Measurements from ENCODE around the gene DNAJC30. TPM values are rescaled to one million over a fixed set of nuclear protein-coding genes. Genes with fewer than 3 reads are reported as not detected.

Gene DNAJC30
- total RNA-seq, 3 donors from 2014 or later, result 2.9 to 6.9 (median 4.6) TPM

- no peaks in the 10 kb centered on the region for H3K36me3 ChIP-seq
- H3K27ac ChIP-seq, result no peak overlapping the region
- peaks cover 9 to 10% of the 10 kb centered on the region in 2 donors for H3K9me3 ChIP-seq
- TF ChIP-seq POLR2AphosphoS5 (IDR thresholded peaks at IDR 0.05), result no peak
- no peak for TF ChIP-seq CTCF (IDR thresholded peaks at IDR 0.05)
- no peak for TF ChIP-seq POLR2A (IDR thresholded peaks at IDR 0.05)
- H3K4me3 ChIP-seq, result no peak overlapping the region
- intact Hi-C loops (cut with DNase I; ENCODE audit: low total_unique reads), result no loop called here
- no peak for DNase-seq (ENCODE audit: low spot score in 2 of 2)
- peaks cover 2 to 17% of the 10 kb centered on the region in 2 donors for H3K27me3 ChIP-seq
- H3K4me1 ChIP-seq, result peaks cover 0 to 3% of the 10 kb centered on the region in 2 donors
Observed at GRCh38 chr7:73644688-73645286, 38.5 kb downstream of the DNAJC30 start.

- TF ChIP-seq CTCF (IDR thresholded peaks at IDR 0.05) (no peak), POLR2AphosphoS5 (IDR thresholded peaks at IDR 0.05) (no peak), POLR2A (IDR thresholded peaks at IDR 0.05) (no peak)
- Histone ChIP-seq H3K27ac (no peak overlapping the region), H3K9me3 (peaks cover 9 to 10% of the 10 kb centered on the region in 2 donors), H3K4me1 (peaks cover 0 to under 1% of the 10 kb centered on the region in 2 donors), H3K4me3 (no peak overlapping the region), H3K27me3 (peaks cover 2 to 12% of the 10 kb centered on the region in 2 donors), H3K36me3 (no peaks in the 10 kb centered on the region)
- DNase-seq (ENCODE audit: low spot score in 2 of 2), result no peak
- intact Hi-C loops (cut with DNase I; ENCODE audit: low total_unique reads), result no loop called here
Observed at GRCh38 chr7:73642834-73643233, 40.4 kb downstream of the DNAJC30 start.

GRCh38 chr7:73638911-73639310 is 44.3 kb downstream of the DNAJC30 start:
- peaks cover 9 to 10% of the 10 kb centered on the region in 2 donors for H3K9me3 ChIP-seq
- peaks cover 0 to 15% of the 10 kb centered on the region in 2 donors for H3K27me3 ChIP-seq
- H3K27ac ChIP-seq, result no peak overlapping the region
- TF ChIP-seq POLR2AphosphoS5 (IDR thresholded peaks at IDR 0.05) (no peak), POLR2A (IDR thresholded peaks at IDR 0.05) (no peak)
- no peak overlapping the region for H3K4me3 ChIP-seq
- H3K4me1 ChIP-seq, result no peaks in the 10 kb centered on the region
- H3K36me3 ChIP-seq, result no peaks in the 10 kb centered on the region
- intact Hi-C loops (cut with DNase I; ENCODE audit: low total_unique reads), result no loop called here
- DNase-seq (ENCODE audit: low spot score in 2 of 2), result no peak

- Histone ChIP-seq H3K27ac (no peak overlapping the region), H3K36me3 (no peaks in the 10 kb centered on the region), H3K4me3 (no peak overlapping the region), H3K9me3 (no peaks in the 10 kb centered on the region), H3K4me1 (no peaks in the 10 kb centered on the region), H3K27me3 (peaks cover 0 to 29% of the 10 kb centered on the region in 2 donors)
- DNase-seq (ENCODE audit: low spot score in 2 of 2), result no peak
- TF ChIP-seq CTCF (IDR thresholded peaks at IDR 0.05) (no peak), POLR2AphosphoS5 (IDR thresholded peaks at IDR 0.05) (no peak), POLR2A (IDR thresholded peaks at IDR 0.05) (no peak)
- intact Hi-C loops (cut with DNase I; ENCODE audit: low total_unique reads), result no loop called here
Observed at GRCh38 chr7:73635428-73636200, 47.6 kb downstream of the DNAJC30 start.

GRCh38 chr7:73633844-73634243 is 49.4 kb downstream of the DNAJC30 start:
- Histone ChIP-seq H3K36me3 (no peaks in the 10 kb centered on the region), H3K4me3 (no peak overlapping the region), H3K4me1 (no peaks in the 10 kb centered on the region), H3K27ac (no peak overlapping the region), H3K27me3 (peaks cover 0 to 39% of the 10 kb centered on the region in 2 donors), H3K9me3 (no peaks in the 10 kb centered on the region)
- TF ChIP-seq POLR2A (IDR thresholded peaks at IDR 0.05) (no peak), POLR2AphosphoS5 (IDR thresholded peaks at IDR 0.05) (no peak), CTCF (IDR thresholded peaks at IDR 0.05) (no peak)
- intact Hi-C loops (cut with DNase I; ENCODE audit: low total_unique reads), result no loop called here
- DNase-seq (ENCODE audit: low spot score in 2 of 2), result no peak

Data from breast epithelium (tissue), 4 donors.